ENCODE data around the gene PPT1.

DNA sequence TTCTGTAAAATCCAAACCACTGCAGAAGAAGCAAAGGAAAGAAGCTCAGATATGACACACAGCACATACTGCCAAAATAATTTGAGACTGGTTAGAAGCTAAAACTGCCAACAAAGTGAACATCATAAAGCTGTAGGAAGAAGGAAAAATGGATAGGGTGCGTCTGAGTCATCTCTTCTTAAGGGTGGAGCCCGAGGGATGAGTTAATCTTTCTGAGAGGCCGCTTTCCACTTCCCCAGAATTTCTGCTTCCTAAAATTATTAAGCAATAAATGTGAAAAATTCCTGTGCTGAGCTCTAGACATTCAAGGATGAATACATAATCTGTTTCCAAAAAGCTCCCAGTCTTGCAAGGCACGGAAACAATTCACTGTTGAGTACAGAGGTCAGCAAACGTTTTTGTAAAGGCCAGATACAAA, 20.1 kb downstream of the PPT1 start:
- no peak for TF ChIP-seq POLR2A (IDR thresholded peaks at IDR 0.05)
- TF ChIP-seq, protein P1, sequence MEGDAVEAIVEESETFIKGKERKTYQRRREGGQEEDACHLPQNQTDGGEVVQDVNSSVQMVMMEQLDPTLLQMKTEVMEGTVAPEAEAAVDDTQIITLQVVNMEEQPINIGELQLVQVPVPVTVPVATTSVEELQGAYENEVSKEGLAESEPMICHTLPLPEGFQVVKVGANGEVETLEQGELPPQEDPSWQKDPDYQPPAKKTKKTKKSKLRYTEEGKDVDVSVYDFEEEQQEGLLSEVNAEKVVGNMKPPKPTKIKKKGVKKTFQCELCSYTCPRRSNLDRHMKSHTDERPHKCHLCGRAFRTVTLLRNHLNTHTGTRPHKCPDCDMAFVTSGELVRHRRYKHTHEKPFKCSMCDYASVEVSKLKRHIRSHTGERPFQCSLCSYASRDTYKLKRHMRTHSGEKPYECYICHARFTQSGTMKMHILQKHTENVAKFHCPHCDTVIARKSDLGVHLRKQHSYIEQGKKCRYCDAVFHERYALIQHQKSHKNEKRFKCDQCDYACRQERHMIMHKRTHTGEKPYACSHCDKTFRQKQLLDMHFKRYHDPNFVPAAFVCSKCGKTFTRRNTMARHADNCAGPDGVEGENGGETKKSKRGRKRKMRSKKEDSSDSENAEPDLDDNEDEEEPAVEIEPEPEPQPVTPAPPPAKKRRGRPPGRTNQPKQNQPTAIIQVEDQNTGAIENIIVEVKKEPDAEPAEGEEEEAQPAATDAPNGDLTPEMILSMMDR (IDR thresholded peaks at IDR 0.05 in 8 of 11, conservative IDR thresholded peaks at IDR 0.05 in 3 of 11): no peak

Data from spleen (tissue), 7 donors.